ENCODE measurements around the gene CXCL8. TPM values are rescaled to one million over a fixed set of nuclear protein-coding genes. Genes with fewer than 3 reads are reported as not detected.

The CXCL8 gene
- total RNA-seq, 4 donors from 2014 or later: 0.55 to 1.1 TPM; not detected in 2

DNA sequence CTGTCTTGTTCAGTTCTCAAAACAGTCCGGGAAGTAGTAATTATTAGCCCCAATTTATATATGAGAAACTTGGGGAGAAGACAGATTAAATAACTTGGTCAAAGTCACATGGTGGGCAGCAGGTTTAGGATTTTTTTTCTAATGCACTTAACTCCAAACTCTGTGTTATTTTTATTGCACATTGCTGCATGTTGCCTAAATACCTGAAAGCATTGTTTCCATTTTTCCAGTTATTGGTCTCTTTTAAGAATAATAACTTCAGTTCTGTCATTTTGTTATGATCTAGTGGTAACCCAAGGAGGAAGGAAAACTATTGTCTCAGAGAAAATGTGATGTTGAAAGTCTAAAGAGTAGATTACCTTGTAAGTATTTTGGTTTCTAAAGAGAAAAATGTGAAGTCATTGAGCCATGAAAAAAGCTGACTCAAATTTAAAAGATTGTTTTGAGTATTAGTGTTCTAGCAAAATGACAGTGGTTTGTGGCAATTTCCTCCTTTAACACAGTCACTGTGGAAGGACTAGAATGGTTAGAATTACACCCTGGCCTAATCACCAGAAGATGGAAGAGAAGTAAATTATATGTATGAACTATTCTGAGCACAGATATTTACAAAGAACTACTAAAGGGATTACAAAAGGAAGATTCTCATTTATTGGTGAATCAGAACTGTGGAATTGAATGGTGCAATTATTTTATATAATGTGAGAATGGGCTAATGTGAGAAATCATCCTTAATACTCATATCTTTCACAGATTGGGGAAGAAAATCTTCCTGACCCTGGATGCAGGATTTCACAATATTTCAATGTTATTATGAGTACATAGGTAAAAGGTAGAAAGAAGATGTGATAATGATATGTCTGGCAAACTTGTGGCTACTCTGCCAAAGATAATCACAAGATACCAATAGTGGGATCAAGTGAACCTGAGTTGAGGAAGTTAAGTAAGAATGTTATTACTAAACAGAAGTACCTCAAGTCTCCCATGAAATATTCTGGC, 21.7 kb upstream of the CXCL8 start:
- H3K27ac ChIP-seq: no peak overlapping the region
- DNase-seq: no peak
- TF ChIP-seq EP300 (IDR thresholded peaks at IDR 0.05; ENCODE audit: low read depth) (no peak), POLR2A (IDR thresholded peaks at IDR 0.05) (no peak), POLR2AphosphoS5 (IDR thresholded peaks at IDR 0.05) (no peak)
- TF ChIP-seq, protein P1, sequence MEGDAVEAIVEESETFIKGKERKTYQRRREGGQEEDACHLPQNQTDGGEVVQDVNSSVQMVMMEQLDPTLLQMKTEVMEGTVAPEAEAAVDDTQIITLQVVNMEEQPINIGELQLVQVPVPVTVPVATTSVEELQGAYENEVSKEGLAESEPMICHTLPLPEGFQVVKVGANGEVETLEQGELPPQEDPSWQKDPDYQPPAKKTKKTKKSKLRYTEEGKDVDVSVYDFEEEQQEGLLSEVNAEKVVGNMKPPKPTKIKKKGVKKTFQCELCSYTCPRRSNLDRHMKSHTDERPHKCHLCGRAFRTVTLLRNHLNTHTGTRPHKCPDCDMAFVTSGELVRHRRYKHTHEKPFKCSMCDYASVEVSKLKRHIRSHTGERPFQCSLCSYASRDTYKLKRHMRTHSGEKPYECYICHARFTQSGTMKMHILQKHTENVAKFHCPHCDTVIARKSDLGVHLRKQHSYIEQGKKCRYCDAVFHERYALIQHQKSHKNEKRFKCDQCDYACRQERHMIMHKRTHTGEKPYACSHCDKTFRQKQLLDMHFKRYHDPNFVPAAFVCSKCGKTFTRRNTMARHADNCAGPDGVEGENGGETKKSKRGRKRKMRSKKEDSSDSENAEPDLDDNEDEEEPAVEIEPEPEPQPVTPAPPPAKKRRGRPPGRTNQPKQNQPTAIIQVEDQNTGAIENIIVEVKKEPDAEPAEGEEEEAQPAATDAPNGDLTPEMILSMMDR (IDR thresholded peaks at IDR 0.05): no peak

DNA sequence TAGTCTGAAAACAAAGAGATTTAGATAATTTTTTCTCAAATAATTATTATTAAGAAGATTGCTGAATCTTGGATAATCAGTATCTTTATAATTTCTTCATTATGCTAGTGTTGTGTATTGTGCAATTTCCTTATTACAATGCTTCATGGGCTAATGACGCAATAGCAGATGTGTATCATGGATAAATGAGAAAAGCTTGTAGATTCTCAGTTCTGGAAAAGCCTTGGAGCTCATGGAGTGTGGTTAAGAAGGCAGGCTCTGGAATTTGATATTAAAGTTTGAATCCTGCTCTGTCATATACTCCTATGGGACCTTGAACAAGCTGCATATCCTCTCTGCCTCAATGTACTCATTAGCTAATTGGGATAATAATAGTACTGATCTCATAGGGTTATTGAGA, 18.9 kb upstream of the CXCL8 start:
- H3K27ac ChIP-seq: no peak overlapping the region
- H3K4me3 ChIP-seq: no peak overlapping the region
- 73 to 80% methylated on average over 1 of the region's 1 CpG for WGBS, 2 donors (ENCODE audit: low coverage in 1 of 2)
- in situ Hi-C loops (cut with MboI; ENCODE audit: low pct_ligation_motif_present in 1 of 4, low pct_unique_long_range_greater_than_20kb in 1 of 4, low sequenced_read_pairs in 3 of 4): no loop called here
- H3K36me3 ChIP-seq: no peaks in the 10 kb centered on the region
- no peaks in the 10 kb centered on the region for H3K9me3 ChIP-seq
- intact Hi-C loops (cut with DNase I; ENCODE audit: low total_unique reads): no loop called here
- no peaks in the 10 kb centered on the region for H3K4me1 ChIP-seq
- no peak for DNase-seq
- H3K27me3 ChIP-seq: no peaks in the 10 kb centered on the region
- TF ChIP-seq EP300 (IDR thresholded peaks at IDR 0.05; ENCODE audit: low read depth) (no peak), POLR2A (IDR thresholded peaks at IDR 0.05) (no peak), POLR2AphosphoS5 (IDR thresholded peaks at IDR 0.05) (peak in 1 of 3 donors; percentile 39)

More for the DNA sequence above, 21.7 kb upstream of the CXCL8 start:
- H3K27me3 ChIP-seq: no peaks in the 10 kb centered on the region
- H3K9me3 ChIP-seq: no peaks in the 10 kb centered on the region
- H3K36me3 ChIP-seq: no peaks in the 10 kb centered on the region
- H3K4me3 ChIP-seq: no peak overlapping the region
- intact Hi-C loops (cut with DNase I; ENCODE audit: low total_unique reads) (no loop called here), in situ Hi-C loops (cut with MboI; ENCODE audit: low pct_ligation_motif_present in 1 of 4, low pct_unique_long_range_greater_than_20kb in 1 of 4, low sequenced_read_pairs in 3 of 4) (no loop called here)
- 88 to 96% methylated on average over 1 of the region's 1 CpG for WGBS, 2 donors (ENCODE audit: low coverage in 1 of 2)
- H3K4me1 ChIP-seq: no peaks in the 10 kb centered on the region

DNA sequence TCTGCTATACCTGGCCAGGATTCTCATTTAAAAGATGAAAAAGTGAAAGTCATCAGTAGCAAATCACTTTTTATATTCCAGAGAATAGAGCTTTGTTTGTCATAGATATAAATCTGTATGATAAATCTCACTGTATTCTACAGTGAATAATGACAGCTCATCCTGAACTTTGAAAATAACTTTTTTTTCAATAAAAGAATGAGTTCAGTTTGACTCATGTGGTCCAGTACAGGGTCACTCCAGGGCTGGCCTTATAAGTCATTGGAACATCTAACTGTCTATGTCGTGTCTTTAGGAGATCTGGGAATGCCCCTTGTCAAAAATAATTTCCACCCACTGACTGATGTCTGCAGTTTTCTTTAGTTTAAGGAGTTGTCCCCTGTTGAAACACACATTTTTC, 18.5 kb upstream of the CXCL8 start:
- in situ Hi-C loops (cut with MboI; ENCODE audit: low pct_ligation_motif_present in 1 of 4, low pct_unique_long_range_greater_than_20kb in 1 of 4, low sequenced_read_pairs in 3 of 4): no loop called here
- no peak overlapping the region for H3K27ac ChIP-seq
- H3K4me3 ChIP-seq: no peak overlapping the region

DNA sequence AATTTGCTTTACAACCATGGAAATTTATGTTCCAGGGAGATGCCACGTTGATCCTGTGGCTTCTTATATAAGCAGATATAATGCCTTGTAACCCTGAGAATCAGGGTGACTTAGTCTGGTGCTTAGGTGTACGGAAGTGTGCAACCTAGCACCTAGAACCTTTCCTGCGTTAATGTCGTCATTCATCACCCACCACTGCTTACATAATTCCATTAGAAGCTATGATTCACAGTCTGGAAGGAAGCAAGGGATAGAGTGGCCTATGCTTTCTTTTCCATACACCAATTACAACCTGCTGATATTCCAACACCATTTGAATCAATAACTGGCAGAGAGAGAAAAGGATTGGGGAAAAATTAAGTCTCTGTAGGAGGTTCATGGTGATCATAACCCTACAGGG, 17.3 kb upstream of the CXCL8 start:
- in situ Hi-C loops (cut with MboI; ENCODE audit: low pct_ligation_motif_present in 1 of 4, low pct_unique_long_range_greater_than_20kb in 1 of 4, low sequenced_read_pairs in 3 of 4): no loop called here
- H3K4me3 ChIP-seq: no peak overlapping the region
- no peaks in the 10 kb centered on the region for H3K36me3 ChIP-seq
- no peak for TF ChIP-seq POLR2A (IDR thresholded peaks at IDR 0.05)
- no peak for TF ChIP-seq POLR2AphosphoS5 (IDR thresholded peaks at IDR 0.05)
- H3K4me1 ChIP-seq: no peaks in the 10 kb centered on the region
- no peaks in the 10 kb centered on the region for H3K9me3 ChIP-seq
- no peak overlapping the region for H3K27ac ChIP-seq
- intact Hi-C loops (cut with DNase I; ENCODE audit: low total_unique reads): no loop called here
- DNase-seq: no peak
- H3K27me3 ChIP-seq: no peaks in the 10 kb centered on the region
- WGBS, 2 donors (ENCODE audit: low coverage in 1 of 2): 83 to 84% methylated on average over 4 of the region's 4 CpGs

More for the DNA sequence above, 18.5 kb upstream of the CXCL8 start:
- Histone ChIP-seq H3K36me3 (no peaks in the 10 kb centered on the region), H3K27me3 (no peaks in the 10 kb centered on the region), H3K4me1 (no peaks in the 10 kb centered on the region), H3K9me3 (no peaks in the 10 kb centered on the region)
- TF ChIP-seq POLR2AphosphoS5 (IDR thresholded peaks at IDR 0.05): no peak
- TF ChIP-seq EP300 (IDR thresholded peaks at IDR 0.05; ENCODE audit: low read depth): no peak
- TF ChIP-seq, protein P1 (IDR thresholded peaks at IDR 0.05): no peak
- no peak for TF ChIP-seq POLR2A (IDR thresholded peaks at IDR 0.05)
- no peak for DNase-seq
- intact Hi-C loops (cut with DNase I; ENCODE audit: low total_unique reads): no loop called here
- 59 to 67% methylated on average over 1 of the region's 1 CpG for WGBS, 2 donors (ENCODE audit: low coverage in 1 of 2)

DNA sequence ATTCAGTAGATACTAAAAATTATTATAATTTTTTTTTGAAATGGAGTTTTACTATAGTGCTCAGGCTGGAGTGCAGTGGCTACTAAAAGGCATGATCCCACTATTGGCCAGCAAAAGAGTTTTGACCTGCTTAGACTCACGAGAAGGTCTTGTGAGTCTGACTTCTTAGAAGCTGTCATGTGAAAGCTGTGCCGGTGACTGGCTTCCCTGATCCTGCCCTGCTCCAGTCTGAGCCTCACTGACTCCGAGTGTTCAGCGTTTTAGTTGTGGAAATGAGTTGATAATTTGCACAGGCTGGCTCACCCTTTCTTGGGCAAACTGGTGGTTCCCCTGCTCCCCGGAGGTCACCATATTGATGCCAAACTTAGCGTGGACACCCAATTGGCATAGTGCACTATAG, 16.4 kb upstream of the CXCL8 start:
- H3K27ac ChIP-seq: no peak overlapping the region
- no peak overlapping the region for H3K4me3 ChIP-seq
- WGBS, 2 donors (ENCODE audit: low coverage in 1 of 2): 81 to 86% methylated on average over 6 of the region's 6 CpGs
- TF ChIP-seq, protein P1 (IDR thresholded peaks at IDR 0.05): no peak
- TF ChIP-seq POLR2AphosphoS5 (IDR thresholded peaks at IDR 0.05) (no peak), POLR2A (IDR thresholded peaks at IDR 0.05) (no peak), EP300 (IDR thresholded peaks at IDR 0.05; ENCODE audit: low read depth) (no peak)
- no peaks in the 10 kb centered on the region for H3K4me1 ChIP-seq
- no peaks in the 10 kb centered on the region for H3K27me3 ChIP-seq
- intact Hi-C loops (cut with DNase I; ENCODE audit: low total_unique reads): no loop called here
- no peaks in the 10 kb centered on the region for H3K9me3 ChIP-seq
- in situ Hi-C loops (cut with MboI; ENCODE audit: low pct_ligation_motif_present in 1 of 4, low pct_unique_long_range_greater_than_20kb in 1 of 4, low sequenced_read_pairs in 3 of 4): no loop called here
- DNase-seq: no peak
- no peaks in the 10 kb centered on the region for H3K36me3 ChIP-seq

Data from transverse colon (tissue), 4 donors.